GM12892 (cell line): ENCODE data around the gene ZBTB16.

Experiments
- DNase-seq: peaks from one replicate; pipeline ENCODE4 v3.0.0; 2011; ENCODE audit not compliant: insufficient read length
- FAIRE-seq: peaks from 2 replicates; lab custom pipeline; 2011; peaks lifted over from hg19 to GRCh38; lab: Jason Lieb, UNC
- POLR2A ChIP-seq: IDR thresholded peaks from 2 replicates; pipeline ENCODE4 v1.6.1; 2011; ENCODE audit warnings: low read depth, low read length, control low read depth
- POLR2AphosphoS5 ChIP-seq: IDR thresholded peaks from 2 replicates; pipeline ENCODE4 v1.6.1; 2011; ENCODE audit warnings: low read depth, low read length, control low read depth
- TAF1 ChIP-seq: IDR thresholded peaks from 2 replicates; pipeline ENCODE4 v1.6.1; 2011; ENCODE audit warnings: low read depth, mild to moderate bottlenecking, control low read depth, low read length, borderline replicate concordance

ZBTB16 gene

GRCh38 chr11:114195151-114195550, 135.6 kb downstream of the ZBTB16 start:
- DNase-seq (no peak), FAIRE-seq (no peak)
- TF ChIP-seq POLR2AphosphoS5 (no peak), TAF1 (no peak), POLR2A (no peak)

GRCh38 chr11:114195981-114196731, 136.6 kb downstream of the ZBTB16 start:
- no peak for TF ChIP-seq POLR2A
- no peak for TF ChIP-seq TAF1
- no peak for TF ChIP-seq POLR2AphosphoS5
- no peak for DNase-seq
- FAIRE-seq: no peak

GRCh38 chr11:114196997-114197703, 137.6 kb downstream of the ZBTB16 start:
- FAIRE-seq: no peak
- TF ChIP-seq POLR2AphosphoS5: no peak
- TF ChIP-seq TAF1: no peak
- TF ChIP-seq POLR2A: no peak
- no peak for DNase-seq

GRCh38 chr11:114197799-114198500, 138.4 kb downstream of the ZBTB16 start:
- no peak for TF ChIP-seq POLR2A
- TF ChIP-seq TAF1: no peak
- TF ChIP-seq POLR2AphosphoS5: no peak
- FAIRE-seq (no peak), DNase-seq (no peak)

- DNase-seq (no peak), FAIRE-seq (no peak)
- TF ChIP-seq POLR2AphosphoS5 (no peak), TAF1 (no peak), POLR2A (no peak)
Measured at GRCh38 chr11:114199051-114199450, 139.5 kb downstream of the ZBTB16 start.

- FAIRE-seq (no peak), DNase-seq (no peak)
- no peak for TF ChIP-seq POLR2A
- no peak for TF ChIP-seq TAF1
Measured at GRCh38 chr11:114200351-114201133, 141.0 kb downstream of the ZBTB16 start.

- FAIRE-seq (no peak), DNase-seq (no peak)
- TF ChIP-seq POLR2A (no peak), POLR2AphosphoS5 (no peak), TAF1 (no peak)
Measured at GRCh38 chr11:114201219-114201618, 141.7 kb downstream of the ZBTB16 start.

- no peak for FAIRE-seq
- DNase-seq: no peak
- TF ChIP-seq TAF1 (no peak), POLR2AphosphoS5 (no peak)
Measured at GRCh38 chr11:114202011-114202609, 142.6 kb downstream of the ZBTB16 start.

- DNase-seq: no peak
- TF ChIP-seq TAF1 (no peak), POLR2AphosphoS5 (no peak), POLR2A (no peak)
- no peak for FAIRE-seq
Measured at GRCh38 chr11:114207096-114207495, 147.6 kb downstream of the ZBTB16 start.

- FAIRE-seq: no peak
- no peak for DNase-seq
- TF ChIP-seq TAF1 (no peak), POLR2AphosphoS5 (no peak), POLR2A (no peak)
Measured at GRCh38 chr11:114208377-114208776, 148.9 kb downstream of the ZBTB16 start.
